Ovary (tissue), 3 donors: ENCODE results near the gene ZP1.

Experiments used
- CTCF ChIP-seq, 3 donors: fragments of 450-650 bp in 2 of 3; fragments of 200-600 bp in 1 of 3; IDR thresholded peaks; one replicate each; pipeline versions ENCODE4 v1.5.1 to v1.8.0; 2016 to 2022; ENCODE audit warnings: antibody characterized with exemption in 3 of 3, mild to moderate bottlenecking in 1 of 3
- POLR2A ChIP-seq: fragments of 450-650 bp; IDR thresholded peaks from one replicate; pipeline ENCODE4 v1.6.1; 2017; ENCODE audit warnings: antibody characterized with exemption, mild to moderate bottlenecking, moderate library complexity
- donor health status: DM: no; HTN: no; CAD: no.

DNA sequence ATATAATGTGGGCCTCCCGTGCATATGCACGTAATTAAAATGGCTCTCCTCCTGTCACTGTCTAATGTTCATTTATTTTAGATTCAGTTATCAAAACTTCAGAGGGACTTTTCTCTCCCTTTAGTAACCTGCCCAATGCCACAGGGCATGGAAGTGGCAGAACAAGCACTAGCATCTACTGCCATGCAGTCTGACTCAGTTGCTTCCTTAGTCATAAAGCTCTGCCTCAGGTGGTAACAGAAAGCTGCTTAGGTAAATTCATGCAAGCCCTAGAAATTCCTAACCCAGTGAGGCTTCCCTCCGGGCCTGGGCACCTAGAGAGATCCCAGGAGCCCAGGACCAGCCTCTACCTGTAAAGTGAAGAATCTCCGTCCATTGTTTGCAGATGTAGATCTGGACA lies 30.2 kb downstream of the ZP1 start:
- TF ChIP-seq CTCF (IDR thresholded peaks at IDR 0.05), result no peak
- no peak for TF ChIP-seq POLR2A
